ENCODE results near the gene SV2C. TPM values are rescaled to one million over a fixed set of nuclear protein-coding genes. Genes with fewer than 3 reads are reported as not detected.

The SV2C gene
- total and polyA plus RNA-seq, 4 donors: under 0.01 to 0.04 (median 0.03) TPM; not detected in 1

GRCh38 chr5:76271836-76272235 is 188.7 kb downstream of the SV2C start (continued):
- no peak for TF ChIP-seq ATF3 (IDR thresholded peaks at IDR 0.05)
- no peak for TF ChIP-seq EGR1 (IDR thresholded peaks at IDR 0.05; ENCODE audit: low read depth in 2 of 2)

- Histone ChIP-seq H3K9me3 (ENCODE audit: control insufficient read depth in 4 of 4, low read length in 3 of 4) (no peaks in the 10 kb centered on the region), H3K27ac (ENCODE audit: low read depth in 1 of 2, low read length in 2 of 2) (no peak overlapping the region), H3K4me1 (ENCODE audit: control insufficient read depth in 4 of 4, insufficient read depth in 4 of 4, low read length in 3 of 4) (no peaks in the 10 kb centered on the region), H3K4me3 (ENCODE audit: low read depth in 1 of 3, low read length in 3 of 3) (no peak overlapping the region), H3K9ac (ENCODE audit: low read depth in 1 of 2, low read length in 2 of 2) (no peak overlapping the region), H3K36me3 (ENCODE audit: control insufficient read depth in 4 of 4, insufficient read depth in 3 of 4, low read depth in 1 of 4, low read length in 3 of 4) (no peaks in the 10 kb centered on the region), H3K27me3 (ENCODE audit: control insufficient read depth in 4 of 4, insufficient read depth in 4 of 4, low read length in 3 of 4) (no peaks in the 10 kb centered on the region)
- no peak for TF ChIP-seq TAF1 (conservative IDR thresholded peaks at IDR 0.05)
- TF ChIP-seq FOXA2 (IDR thresholded peaks at IDR 0.05): no peak
- peak in 1 of 2 donors; percentile 12 for TF ChIP-seq RXRA (IDR thresholded peaks at IDR 0.05)
- no peak for TF ChIP-seq HNF4G (IDR thresholded peaks at IDR 0.05)
- no peak for TF ChIP-seq GABPA (IDR thresholded peaks at IDR 0.05 in 1 of 2, conservative IDR thresholded peaks at IDR 0.05 in 1 of 2)
- peak in 1 of 2 donors; percentile 49 for TF ChIP-seq HNF4A (conservative IDR thresholded peaks at IDR 0.05)
- TF ChIP-seq JUND (IDR thresholded peaks at IDR 0.05): no peak
- TF ChIP-seq REST (IDR thresholded peaks at IDR 0.05): no peak
- peak in 1 of 2 donors; percentile 15 for TF ChIP-seq RAD21 (IDR thresholded peaks at IDR 0.05)
- no peak for TF ChIP-seq ZBTB33 (IDR thresholded peaks at IDR 0.05)
- no peak for TF ChIP-seq FOXA1 (IDR thresholded peaks at IDR 0.05)
- TF ChIP-seq EGR1 (IDR thresholded peaks at IDR 0.05; ENCODE audit: low read depth in 2 of 2): no peak
- TF ChIP-seq ATF3 (IDR thresholded peaks at IDR 0.05): no peak
- peak; percentile 87 for TF ChIP-seq NR2F2 (IDR thresholded peaks at IDR 0.05)
- TF ChIP-seq YY1 (IDR thresholded peaks at IDR 0.05): no peak
- TF ChIP-seq SP1 (IDR thresholded peaks at IDR 0.05): peak; percentile 21
- no peak for TF ChIP-seq CTCF (IDR thresholded peaks at IDR 0.05; ENCODE audit: low read depth, low read length, missing input control)
- TF ChIP-seq MAX (IDR thresholded peaks at IDR 0.05): no peak
- WGBS: 47% methylated on average over 8 of the region's 8 CpGs
- no peak for DNase-seq (ENCODE audit: low spot score)
These were observed 190.2 kb downstream of the SV2C start for GRCh38 chr5:76273206-76273885.

Data from liver (tissue), 9 donors.